DND-41 (cell line): ENCODE data around the gene ZNF606.

Experiments used
- ATAC-seq: fragments of 200-7000 bp; cut with Tn5 transposase; 3 replicates; pipeline ENCODE4 v1.9.1; 2021; ENCODE audit warnings: low read depth; ENCODE audit not compliant: insufficient read depth
- DNase-seq: peaks from one replicate; pipeline ENCODE4 v3.0.0-alpha.2; 2020
- H2AFZ ChIP-seq: 2 replicates; pipeline ENCODE4 v1.6.0; 2012; ENCODE audit warnings: low read depth, low read length
- H3K27ac ChIP-seq: 2 replicates; pipeline ENCODE4 v1.5.1; 2012; ENCODE audit warnings: low read length, inconsistent platforms
- H3K27me3 ChIP-seq: fragments of 200-600 bp; sonication (generic); 2 replicates; pipeline ENCODE4 v1.6.0; 2012; ENCODE audit warnings: low read length, mild to moderate bottlenecking, inconsistent platforms; ENCODE audit not compliant: insufficient read depth, poor library complexity
- H3K36me3 ChIP-seq: 2 replicates; pipeline ENCODE4 v1.5.1; 2012; ENCODE audit warnings: low read length, inconsistent platforms; ENCODE audit not compliant: insufficient read depth
- H3K4me1 ChIP-seq: 2 replicates; pipeline ENCODE4 v1.5.1; 2012; ENCODE audit warnings: mild to moderate bottlenecking, low read length; ENCODE audit not compliant: insufficient read depth
- H3K4me2 ChIP-seq: 2 replicates; pipeline ENCODE4 v1.6.0; 2012; ENCODE audit warnings: mild to moderate bottlenecking, moderate library complexity, low read length, inconsistent platforms; ENCODE audit not compliant: insufficient read depth
- H3K4me3 ChIP-seq, 2 experiments: fragments of 200-600 bp in 1 of 2; shearing (Covaris generic) in 1 of 2; 2 replicates each; pipeline ENCODE4 v1.5.1; 2012 to 2016; ENCODE audit warnings: inconsistent platforms in 2 of 2, low read length in 2 of 2, mild to moderate bottlenecking in 2 of 2, low read depth in 1 of 2, moderate library complexity in 1 of 2
- H3K79me2 ChIP-seq: 2 replicates; pipeline ENCODE4 v1.6.0; 2012; ENCODE audit warnings: low read length, inconsistent platforms; ENCODE audit not compliant: insufficient read depth
- H3K9ac ChIP-seq: 2 replicates; pipeline ENCODE4 v1.6.0; 2012; ENCODE audit warnings: low read depth, mild to moderate bottlenecking, inconsistent platforms, low read length, moderate library complexity
- H3K9me3 ChIP-seq: 2 replicates; pipeline ENCODE4 v1.5.1; 2012; ENCODE audit warnings: low read length, moderate library complexity, mild to moderate bottlenecking, inconsistent platforms; ENCODE audit not compliant: insufficient read depth, severe bottlenecking
- H4K20me1 ChIP-seq: 2 replicates; pipeline ENCODE4 v1.6.0; 2012; ENCODE audit warnings: low read length; ENCODE audit not compliant: insufficient read depth
- CTCF ChIP-seq: IDR thresholded peaks from 2 replicates; pipeline ENCODE4 v1.5.1; 2012; ENCODE audit warnings: borderline replicate concordance, low read length, moderate library complexity, mild to moderate bottlenecking; ENCODE audit not compliant: poor library complexity, severe bottlenecking; ENCODE audit errors: extremely low read depth
- EZH2 ChIP-seq: IDR thresholded peaks from 3 replicates; pipeline ENCODE4 v1.6.1; 2012; ENCODE audit warnings: borderline replicate concordance, low read depth, mild to moderate bottlenecking, moderate library complexity, low read length, inconsistent platforms; ENCODE audit not compliant: severe bottlenecking

The ZNF606 gene

GRCh38 chr19:58007285-58007684 lies 4.7 kb upstream of the ZNF606 start:
- H3K9ac ChIP-seq = no peak overlapping the region
- no peaks in the 10 kb centered on the region for H3K27me3 ChIP-seq
- H3K27ac ChIP-seq = no peak overlapping the region
- no peaks in the 10 kb centered on the region for H4K20me1 ChIP-seq
- no peak overlapping the region for H2AFZ ChIP-seq
- peaks cover 46% of the 10 kb centered on the region for H3K4me1 ChIP-seq
- peaks cover 32% of the 10 kb centered on the region for H3K9me3 ChIP-seq
- peaks cover 42% of the 10 kb centered on the region for H3K36me3 ChIP-seq
- DNase-seq = peak; percentile 30
- H3K4me2 ChIP-seq = no peak overlapping the region
- H3K79me2 ChIP-seq = peaks cover 24% of the 10 kb centered on the region
- TF ChIP-seq EZH2 (no peak), CTCF (peak; percentile 48)
- no peak for ATAC-seq
- H3K4me3 ChIP-seq = no peak overlapping the region

GRCh38 chr19:58003174-58003828 lies 681 bp upstream of the ZNF606 start:
- Histone ChIP-seq H2AFZ (peak overlapping the region; percentile 98), H3K9ac (peak overlapping the region; percentile 90), H3K4me2 (peak overlapping the region; percentile 91), H3K9me3 (peaks cover 51% of the 10 kb centered on the region), H3K79me2 (peaks cover 48% of the 10 kb centered on the region), H4K20me1 (no peaks in the 10 kb centered on the region), H3K4me1 (peaks cover 53% of the 10 kb centered on the region), H3K36me3 (peaks cover 77% of the 10 kb centered on the region), H3K27ac (peak overlapping the region; percentile 90), H3K27me3 (no peaks in the 10 kb centered on the region), H3K4me3 (peak overlapping the region; percentile 76 to 95; a peak in 3 of 4 replicates)
- DNase-seq (no peak), ATAC-seq (no peak)
- TF ChIP-seq EZH2 = no peak
- TF ChIP-seq CTCF = no peak

- Histone ChIP-seq H3K27me3 (no peaks in the 10 kb centered on the region), H3K4me1 (peaks cover 51% of the 10 kb centered on the region), H3K4me3 (peak overlapping the region; percentile 76 to 95), H3K4me2 (peak overlapping the region; percentile 91), H3K27ac (peak overlapping the region; percentile 90), H3K36me3 (peaks cover 88% of the 10 kb centered on the region), H3K9me3 (peaks cover 55% of the 10 kb centered on the region), H2AFZ (peak overlapping the region; percentile 98), H3K79me2 (peaks cover 48% of the 10 kb centered on the region), H4K20me1 (no peaks in the 10 kb centered on the region), H3K9ac (peak overlapping the region; percentile 90)
- TF ChIP-seq CTCF (no peak), EZH2 (no peak)
- DNase-seq (peak; percentile 48), ATAC-seq (peak; percentile 23)
Observed at GRCh38 chr19:58001895-58002369, 688 bp downstream of the ZNF606 start.
